Caco-2 (cell line): ENCODE data around the gene GCNT4. TPM values are rescaled to one million over a fixed set of nuclear protein-coding genes. Genes with fewer than 3 reads are reported as not detected.
A peak's percentile ranks its signal among the peaks of the same experiment; 100 is the strongest.
"Not testable (repeated sequence)": the region's sequence is repeated elsewhere in the genome, so short reads cannot be mapped to it uniquely, and the experiment has no call there.

ENCODE experiments used
- Bru-seq: library from RNA; stranded (reverse); fragments of 400-500 nt; gene quantifications from one replicate; lab custom pipeline; 2021; lab: Mats Ljungman, UMichigan
- BruChase-seq, 2 experiments: library from RNA; stranded (reverse); fragments of 400-500 nt; gene quantifications; one replicate each; lab custom pipeline; 2021; lab: Mats Ljungman, UMichigan
- BruUV-seq: library from RNA; stranded (reverse); fragments of 400-500 nt; replicated peaks from 2 replicates; lab custom pipeline; 2021; lab: Mats Ljungman, UMichigan
- CTCF ChIA-PET: fragments of 300-600 bp; sonication (Branson Sonifier 250); formaldehyde crosslinking; loops from one replicate; lab custom pipeline; 2022; ENCODE audit warnings: antibody characterized with exemption; lab: Charles Lee
- POLR2A ChIA-PET: fragments of 300-600 bp; sonication (Branson Sonifier 250); formaldehyde crosslinking; loops from one replicate; lab custom pipeline; 2022; ENCODE audit warnings: antibody characterized with exemption; lab: Charles Lee
- DNase-seq, 2 experiments: peaks; one replicate each; pipeline versions ENCODE4 v3.0.0 to v3.0.0-alpha.2; 2020 to 2022
- H3K27me3 ChIP-seq: replicated peaks from 2 replicates; pipeline ENCODE4 v1.6.0; 2011; ENCODE audit warnings: low read length; ENCODE audit not compliant: control insufficient read depth, insufficient read depth
- H3K36me3 ChIP-seq: 2 replicates; pipeline ENCODE4 v1.5.1; 2011; ENCODE audit warnings: low read length; ENCODE audit not compliant: control insufficient read depth, insufficient read depth
- H3K4me1 ChIP-seq: fragments of 250-450 bp; sonication (Bioruptor Pico); 2 replicates; pipeline ENCODE4 v1.5.1; 2020; ENCODE audit warnings: mild to moderate bottlenecking
- H3K4me3 ChIP-seq: 2 replicates; pipeline ENCODE4 v1.5.1; 2011; ENCODE audit warnings: low read depth, mild to moderate bottlenecking, control low read depth, low read length
- H3K9me3 ChIP-seq: fragments of 250-450 bp; sonication (Bioruptor Pico); 2 replicates; pipeline ENCODE4 v1.5.1; 2020; ENCODE audit warnings: mild to moderate bottlenecking, moderate library complexity
- H3K27ac Mint-ChIP-seq: one replicate; pipeline ENCODE4 v1.8.0; 2022; ENCODE audit warnings: mixed read lengths; ENCODE audit not compliant: unreplicated experiment
- H3K27me3 Mint-ChIP-seq: one replicate; pipeline ENCODE4 v1.8.0; 2022; ENCODE audit warnings: mixed read lengths; ENCODE audit not compliant: insufficient read depth, unreplicated experiment
- H3K36me3 Mint-ChIP-seq: one replicate; pipeline ENCODE4 v1.8.0; 2022; ENCODE audit warnings: mild to moderate bottlenecking, mixed read lengths; ENCODE audit not compliant: insufficient read depth, unreplicated experiment
- H3K4me1 Mint-ChIP-seq: one replicate; pipeline ENCODE4 v1.8.0; 2022; ENCODE audit warnings: low read depth, mixed read lengths; ENCODE audit not compliant: unreplicated experiment
- H3K4me3 Mint-ChIP-seq: one replicate; pipeline ENCODE4 v1.8.0; 2022; ENCODE audit warnings: mild to moderate bottlenecking, moderate library complexity, mixed read lengths; ENCODE audit not compliant: unreplicated experiment
- H3K9me3 Mint-ChIP-seq: one replicate; pipeline ENCODE4 v1.8.0; 2022; ENCODE audit warnings: mixed read lengths; ENCODE audit not compliant: unreplicated experiment
- CTCF ChIP-seq, 2 experiments: fragments of 200-600 bp in 1 of 2; IDR thresholded peaks; 1 replicate in 1 of 2; 2 replicates in 1 of 2; pipeline versions ENCODE4 v1.5.1 to v1.8.0; 2011 to 2022; ENCODE audit warnings: antibody characterized with exemption in 1 of 2, control low read depth in 1 of 2, inconsistent platforms in 1 of 2, low read depth in 1 of 2, low read length in 1 of 2, mild to moderate bottlenecking in 1 of 2, moderate library complexity in 1 of 2; ENCODE audit not compliant: insufficient read depth in 1 of 2, severe bottlenecking in 1 of 2, unreplicated experiment in 1 of 2
- intact Hi-C: fragments of 100-400 bp; cut with micrococcal nuclease; formaldehyde crosslinking; loops from one replicate; pipeline ENCODE4 v1.10.0; 2022; ENCODE audit not compliant: unreplicated experiment
- long read RNA-seq: library from polyadenylated mRNA; stranded (forward); transcript quantifications from one replicate; pipeline ENCODE4 v2.0.0, GENCODE V29; 2022
- total RNA-seq: library from RNA; stranded (reverse); gene quantifications from 2 replicates; pipeline ENCODE4 v1.2.3, GENCODE V29; 2022

Gene GCNT4
- 2.5 and 3.0 TPM in 2 replicates for total RNA-seq
- percentile 59 among the genes with signal in this experiment for Bru-seq, nascent RNA
- BruChase-seq, experiment 1, labeled RNA remaining after a 2-hour chase, result percentile 87 among the genes with signal in this experiment
- percentile 58 among the genes with signal in this experiment for BruChase-seq, experiment 2, labeled RNA remaining after a 6-hour chase
- long read RNA-seq, result 0 reads

- POLR2A ChIA-PET, result interaction anchor here (0.6 kb wide), 1 partner anchor 284 kb away, joined by 11 read pairs; the partner anchor contains the start of gene HMGCR
- Mint-ChIP-seq H3K27me3 (no peaks in the 10 kb centered on the region), H3K27ac (peak within 1 kb of the TSS; percentile 67), H3K4me3 (peak within 1 kb of the TSS; percentile 86), H3K36me3 (peaks cover 15% of the 10 kb centered on the region), H3K9me3 (no peaks in the 10 kb centered on the region), H3K4me1 (peaks cover 35% of the 10 kb centered on the region)
- no TSS peak for BruUV-seq
- Histone ChIP-seq H3K9me3 (no peaks in the 10 kb centered on the region), H3K4me1 (peaks cover 34% of the 10 kb centered on the region), H3K36me3 (no peaks in the 10 kb centered on the region), H3K27me3 (no peaks in the 10 kb centered on the region; the same call in 1 of the 2 replicates), H3K4me3 (peak within 1 kb of the TSS; percentile 81)
- intact Hi-C loops, result loop anchor here (1.0 to 10.0 kb wide), 6 partner anchors 98 to 368 kb away; partner anchors contain the start of genes ANKRD31, HEXB and HMGCR
- no peak for TF ChIP-seq CTCF (IDR thresholded peaks at IDR 0.05; ENCODE audit: insufficient read depth in 1 of 2, low read depth in 1 of 2, low read length in 1 of 2, severe bottlenecking in 1 of 2, unreplicated experiment in 1 of 2)
- peak; percentile 42 to 50 for DNase-seq
- CTCF ChIA-PET, result no interaction called here
Measured at GRCh38 chr5:75052192-75053053, at the start of gene GCNT4. Gene GCNT4, minus strand, starts transcription at chr5:75052558. Its CDS starts 22,521 bp downstream, at chr5:75030037.

GRCh38 chr5:75095956-75096355, 43.6 kb upstream of the GCNT4 start:
- BruUV-seq, CTCF ChIA-PET: not testable (repeated sequence)

GRCh38 chr5:75091597-75091996, 39.2 kb upstream of the GCNT4 start:
- no peaks in the 10 kb centered on the region for H3K4me1 ChIP-seq
- ChIA-PET POLR2A (interaction anchor here (0.6 kb wide), 1 partner anchor 101 kb away, joined by 19 read pairs; no protein-coding TSS in a partner anchor), CTCF (interaction anchor here (0.6 kb wide), 1 partner anchor 166 kb away, joined by 3 read pairs; no protein-coding TSS in a partner anchor)
- intact Hi-C loops, result no loop called here
- no peaks in the 10 kb centered on the region for H3K36me3 ChIP-seq
- no peaks in the 10 kb centered on the region for H3K9me3 ChIP-seq
- H3K4me1 Mint-ChIP-seq, result no peaks in the 10 kb centered on the region
- H3K4me3 Mint-ChIP-seq, result no peak overlapping the region
- no peaks in the 10 kb centered on the region for H3K36me3 Mint-ChIP-seq
- no peaks in the 10 kb centered on the region for H3K27me3 Mint-ChIP-seq
- DNase-seq, result no peak
- no TSS peak for BruUV-seq
- H3K27ac Mint-ChIP-seq, result no peak overlapping the region
- no peaks in the 10 kb centered on the region for H3K27me3 ChIP-seq
- TF ChIP-seq CTCF (IDR thresholded peaks at IDR 0.05; ENCODE audit: insufficient read depth in 1 of 2, low read depth in 1 of 2, low read length in 1 of 2, severe bottlenecking in 1 of 2, unreplicated experiment in 1 of 2), result no peak
- no peak overlapping the region for H3K4me3 ChIP-seq
- H3K9me3 Mint-ChIP-seq, result no peaks in the 10 kb centered on the region

More at GRCh38 chr5:75095956-75096355, 43.6 kb upstream of the GCNT4 start:
- H3K9me3 Mint-ChIP-seq, H3K27ac Mint-ChIP-seq, POLR2A ChIA-PET, H3K36me3 Mint-ChIP-seq, H3K27me3 Mint-ChIP-seq, H3K4me3 Mint-ChIP-seq, H3K9me3 ChIP-seq, H3K4me1 ChIP-seq, intact Hi-C loops, H3K36me3 ChIP-seq, H3K4me3 ChIP-seq, DNase-seq, H3K27me3 ChIP-seq, H3K4me1 Mint-ChIP-seq: not testable (repeated sequence)
